ENCODE measurements around the gene TUBB4A.

DNA sequence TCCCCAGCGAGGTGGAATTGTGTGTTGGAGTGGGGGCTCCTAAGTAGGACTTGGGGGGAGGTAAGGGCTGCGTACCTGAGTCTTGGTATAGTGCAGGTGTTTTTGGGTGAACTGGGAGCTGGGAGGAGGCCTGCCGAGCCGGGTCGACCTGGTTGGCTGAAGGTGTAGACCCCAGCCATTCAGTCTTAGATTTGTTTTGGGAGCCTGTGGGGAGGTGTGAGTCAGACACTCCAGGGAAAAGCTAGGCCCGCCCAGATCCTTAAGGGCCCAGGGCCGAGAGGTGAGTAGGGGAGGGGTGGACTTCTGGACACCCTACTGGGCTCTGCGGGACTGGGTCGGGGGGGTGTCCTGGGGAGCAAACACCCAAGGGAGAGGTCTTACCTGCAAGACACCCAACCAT is 37.1 kb downstream of the TUBB4A start:
- TF ChIP-seq, protein P1, sequence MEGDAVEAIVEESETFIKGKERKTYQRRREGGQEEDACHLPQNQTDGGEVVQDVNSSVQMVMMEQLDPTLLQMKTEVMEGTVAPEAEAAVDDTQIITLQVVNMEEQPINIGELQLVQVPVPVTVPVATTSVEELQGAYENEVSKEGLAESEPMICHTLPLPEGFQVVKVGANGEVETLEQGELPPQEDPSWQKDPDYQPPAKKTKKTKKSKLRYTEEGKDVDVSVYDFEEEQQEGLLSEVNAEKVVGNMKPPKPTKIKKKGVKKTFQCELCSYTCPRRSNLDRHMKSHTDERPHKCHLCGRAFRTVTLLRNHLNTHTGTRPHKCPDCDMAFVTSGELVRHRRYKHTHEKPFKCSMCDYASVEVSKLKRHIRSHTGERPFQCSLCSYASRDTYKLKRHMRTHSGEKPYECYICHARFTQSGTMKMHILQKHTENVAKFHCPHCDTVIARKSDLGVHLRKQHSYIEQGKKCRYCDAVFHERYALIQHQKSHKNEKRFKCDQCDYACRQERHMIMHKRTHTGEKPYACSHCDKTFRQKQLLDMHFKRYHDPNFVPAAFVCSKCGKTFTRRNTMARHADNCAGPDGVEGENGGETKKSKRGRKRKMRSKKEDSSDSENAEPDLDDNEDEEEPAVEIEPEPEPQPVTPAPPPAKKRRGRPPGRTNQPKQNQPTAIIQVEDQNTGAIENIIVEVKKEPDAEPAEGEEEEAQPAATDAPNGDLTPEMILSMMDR (IDR thresholded peaks at IDR 0.05): no peak
- TF ChIP-seq POLR2A (IDR thresholded peaks at IDR 0.05): no peak
